Keratinocyte (primary cell): ENCODE measurements around the gene ERGIC1. TPM values are rescaled to one million over a fixed set of nuclear protein-coding genes. Genes with fewer than 3 reads are reported as not detected.

Experiments used
- DNase-seq: peaks from one replicate; pipeline ENCODE4 v3.0.0-alpha.2; 2011; ENCODE audit warnings: low read depth, missing footprints, low spot score
- FAIRE-seq: peaks from 2 replicates; lab custom pipeline; 2011; peaks lifted over from hg19 to GRCh38; lab: Jason Lieb, UNC
- H2AFZ ChIP-seq: 2 replicates; pipeline ENCODE4 v1.6.0; 2012; ENCODE audit warnings: low read length, control low read depth, inconsistent platforms; ENCODE audit not compliant: control insufficient read depth
- H3K27ac ChIP-seq: 2 replicates; pipeline ENCODE4 v1.5.1; 2011; ENCODE audit warnings: low read length; ENCODE audit not compliant: control insufficient read depth, insufficient read depth
- H3K27me3 ChIP-seq: 3 replicates; pipeline ENCODE4 v1.6.0; 2011; ENCODE audit warnings: low read length; ENCODE audit not compliant: control insufficient read depth, insufficient read depth; ENCODE audit errors: extremely low read depth
- H3K36me3 ChIP-seq, 2 experiments: 2 replicates in 1 of 2; 3 replicates in 1 of 2; pipeline ENCODE4 v1.5.1; 2011; ENCODE audit warnings: low read length in 2 of 2, mild to moderate bottlenecking in 1 of 2; ENCODE audit not compliant: control insufficient read depth in 2 of 2, insufficient read depth in 2 of 2; ENCODE audit errors: extremely low read depth in 1 of 2
- H3K4me1 ChIP-seq: 3 replicates; pipeline ENCODE4 v1.5.1; 2011; ENCODE audit warnings: low read length; ENCODE audit not compliant: control insufficient read depth, insufficient read depth; ENCODE audit errors: extremely low read depth
- H3K4me2 ChIP-seq: 3 replicates; pipeline ENCODE4 v1.6.0; 2011; ENCODE audit warnings: low read depth, low read length; ENCODE audit not compliant: control insufficient read depth, insufficient read depth; ENCODE audit errors: extremely low read depth
- H3K4me3 ChIP-seq, 3 experiments: fragments of 200-600 bp in 1 of 3; sonication (generic) in 1 of 3; 2 replicates in 2 of 3; 3 replicates in 1 of 3; pipeline ENCODE4 v1.5.1; 2011 to 2016; ENCODE audit warnings: low read length in 3 of 3, mild to moderate bottlenecking in 3 of 3, control low read depth in 2 of 3, inconsistent platforms in 1 of 3, low read depth in 1 of 3, mixed read lengths in 1 of 3, mixed run types in 1 of 3, moderate library complexity in 1 of 3; ENCODE audit not compliant: control insufficient read depth in 2 of 3, insufficient read depth in 2 of 3; ENCODE audit errors: extremely low read depth in 1 of 3
- H3K79me2 ChIP-seq: 2 replicates; pipeline ENCODE4 v1.6.0; 2012; ENCODE audit warnings: low read length; ENCODE audit not compliant: control insufficient read depth, insufficient read depth
- H3K9ac ChIP-seq: 3 replicates; pipeline ENCODE4 v1.6.0; 2011; ENCODE audit warnings: low read length; ENCODE audit not compliant: control insufficient read depth, insufficient read depth; ENCODE audit errors: extremely low read depth
- H3K9me1 ChIP-seq: 3 replicates; pipeline ENCODE4 v1.6.0; 2011; ENCODE audit warnings: low read length; ENCODE audit not compliant: control insufficient read depth, insufficient read depth; ENCODE audit errors: extremely low read depth
- H3K9me3 ChIP-seq: 2 replicates; pipeline ENCODE4 v1.5.1; 2012; ENCODE audit warnings: low read depth, low read length; ENCODE audit not compliant: control insufficient read depth
- H4K20me1 ChIP-seq: 3 replicates; pipeline ENCODE4 v1.6.0; 2011; ENCODE audit warnings: low read length; ENCODE audit not compliant: control insufficient read depth, insufficient read depth; ENCODE audit errors: extremely low read depth
- CTCF ChIP-seq, 3 experiments: IDR thresholded peaks in 1 of 3; conservative IDR thresholded peaks in 1 of 3; optimal IDR thresholded peaks in 1 of 3; 2 replicates in 2 of 3; 3 replicates in 1 of 3; pipeline versions ENCODE3 to v1.5.1; 2011; ENCODE audit warnings: low read length in 3 of 3, mild to moderate bottlenecking in 3 of 3, moderate library complexity in 2 of 3, control low read depth in 1 of 3, inconsistent platforms in 1 of 3; ENCODE audit not compliant: insufficient read depth in 2 of 3; ENCODE audit errors: extremely low read depth in 1 of 3
- EZH2 ChIP-seq: IDR thresholded peaks from one replicate; pipeline ENCODE4 v1.6.1; 2012; ENCODE audit warnings: inconsistent platforms, mild to moderate bottlenecking, low read length, moderate library complexity
- dilution Hi-C: fragments of 300-500 bp; cut with MboI; formaldehyde crosslinking; loops from one replicate; pipeline ENCODE4 v1.7.0; 2020; ENCODE audit warnings: low sequenced_read_pairs; ENCODE audit not compliant: extremely low pct_ligation_motif_present
- polyA plus RNA-seq, 5 experiments: library from polyadenylated mRNA; depleted of rRNA in 3 of 5; stranded (reverse) in 3 of 5; stranded (forward) in 1 of 5; unstranded in 1 of 5; fragments of >200 nt; gene quantifications; 1 replicate in 1 of 5; 2 replicates in 3 of 5; 3 replicates in 1 of 5; pipeline versions ENCODE4 v1.2.1 to v1.2.3, GENCODE V29; 2011 to 2012; ENCODE audit warnings: missing spikeins in 2 of 5, low read depth in 1 of 5, low replicate concordance in 1 of 5

The ERGIC1 gene
- polyA plus RNA-seq, 1 donor (not counting 4 experiments of a cell fraction or from before 2014, with no cell fraction given): 93.4 TPM

GRCh38 chr5:172830275-172830799 lies 3.7 kb upstream of the ERGIC1 start:
- H2AFZ ChIP-seq: no peak overlapping the region
- H3K4me1 ChIP-seq: peaks cover 8% of the 10 kb centered on the region
- H3K36me3 ChIP-seq: no peaks in the 10 kb centered on the region
- no peak overlapping the region for H3K9ac ChIP-seq
- H3K4me3 ChIP-seq: no peak overlapping the region
- DNase-seq (no peak), FAIRE-seq (no peak)
- no peaks in the 10 kb centered on the region for H4K20me1 ChIP-seq
- no peaks in the 10 kb centered on the region for H3K9me1 ChIP-seq
- peaks cover 5% of the 10 kb centered on the region for H3K9me3 ChIP-seq
- H3K4me2 ChIP-seq: no peak overlapping the region
- no peak for TF ChIP-seq EZH2
- TF ChIP-seq CTCF (optimal IDR thresholded peaks at IDR 0.05 in 1 of 3, IDR thresholded peaks at IDR 0.05 in 1 of 3, conservative IDR thresholded peaks at IDR 0.05 in 1 of 3; ENCODE audit: extremely low read depth in 1 of 3, insufficient read depth in 2 of 3, low read length in 3 of 3): no peak
- dilution Hi-C loops: no loop called here
- peaks cover 8% of the 10 kb centered on the region for H3K79me2 ChIP-seq
- no peaks in the 10 kb centered on the region for H3K27me3 ChIP-seq
- H3K27ac ChIP-seq: no peak overlapping the region

GRCh38 chr5:172830876-172831662 lies 3.0 kb upstream of the ERGIC1 start:
- no peak overlapping the region for H2AFZ ChIP-seq
- dilution Hi-C loops: no loop called here
- H3K4me2 ChIP-seq: no peak overlapping the region
- FAIRE-seq (no peak), DNase-seq (no peak)
- no peak overlapping the region for H3K4me3 ChIP-seq
- H3K27ac ChIP-seq: no peak overlapping the region
- no peaks in the 10 kb centered on the region for H3K9me1 ChIP-seq
- peaks cover under 1% of the 10 kb centered on the region for H3K9me3 ChIP-seq
- TF ChIP-seq EZH2 (no peak), CTCF (optimal IDR thresholded peaks at IDR 0.05 in 1 of 3, IDR thresholded peaks at IDR 0.05 in 1 of 3, conservative IDR thresholded peaks at IDR 0.05 in 1 of 3; ENCODE audit: extremely low read depth in 1 of 3, insufficient read depth in 2 of 3, low read length in 3 of 3) (no peak)
- peaks cover 16% of the 10 kb centered on the region for H3K79me2 ChIP-seq
- H3K27me3 ChIP-seq: no peaks in the 10 kb centered on the region
- H3K36me3 ChIP-seq: no peaks in the 10 kb centered on the region
- H4K20me1 ChIP-seq: no peaks in the 10 kb centered on the region
- no peak overlapping the region for H3K9ac ChIP-seq
- H3K4me1 ChIP-seq: peaks cover 13% of the 10 kb centered on the region
